ENCODE measurements around the gene MTREX.

The MTREX gene

DNA sequence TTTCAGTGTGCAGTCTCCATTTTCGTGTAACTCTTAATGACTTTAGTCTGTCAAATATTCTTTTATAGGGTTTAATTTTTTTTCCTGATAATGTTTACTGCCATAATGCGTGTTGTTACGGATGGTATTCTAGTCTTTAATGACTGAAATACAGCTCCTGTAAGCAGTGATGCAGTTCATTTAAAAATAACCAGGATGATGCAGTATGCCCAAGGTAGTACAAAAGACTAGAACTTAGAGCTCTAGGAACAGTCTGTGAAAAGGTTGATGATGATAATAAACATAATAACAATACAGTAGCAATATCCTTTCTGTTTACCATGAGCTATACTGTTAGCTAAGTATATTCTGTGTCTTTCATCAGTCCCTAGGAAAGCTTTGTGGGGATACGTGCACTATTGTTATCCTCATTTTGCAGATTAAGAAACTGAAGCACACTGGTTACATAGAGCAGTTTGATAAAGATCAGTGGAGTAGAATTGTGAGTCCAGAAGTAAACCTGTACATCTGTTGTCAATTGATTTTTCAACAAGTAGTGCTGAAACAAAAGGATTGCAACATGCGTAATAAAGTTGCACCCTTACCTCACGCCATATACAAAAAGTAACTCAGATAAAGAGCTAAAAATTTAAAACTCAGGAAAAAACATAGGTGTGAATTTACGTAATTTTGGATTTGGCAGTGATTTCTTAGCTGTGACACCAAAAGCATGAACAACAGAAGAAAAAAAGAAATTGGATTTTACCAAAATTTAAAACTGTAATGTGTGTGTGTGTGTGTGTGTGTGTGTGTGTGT, 64.5 kb downstream of the MTREX start:
- DNase-seq (ENCODE audit: low spot score in 2 of 2) = no peak
- H3K9me3 ChIP-seq = no peaks in the 10 kb centered on the region
- peaks cover 30% of the 10 kb centered on the region for H3K36me3 ChIP-seq (replicated peaks)
- no peaks in the 10 kb centered on the region for H3K4me1 ChIP-seq
- no peaks in the 10 kb centered on the region for H3K27me3 ChIP-seq (ENCODE audit: low read depth)
- no peak overlapping the region for H3K4me3 ChIP-seq
- in situ Hi-C loops (cut with MboI; ENCODE audit: low sequenced_read_pairs) = no loop called here

DNA sequence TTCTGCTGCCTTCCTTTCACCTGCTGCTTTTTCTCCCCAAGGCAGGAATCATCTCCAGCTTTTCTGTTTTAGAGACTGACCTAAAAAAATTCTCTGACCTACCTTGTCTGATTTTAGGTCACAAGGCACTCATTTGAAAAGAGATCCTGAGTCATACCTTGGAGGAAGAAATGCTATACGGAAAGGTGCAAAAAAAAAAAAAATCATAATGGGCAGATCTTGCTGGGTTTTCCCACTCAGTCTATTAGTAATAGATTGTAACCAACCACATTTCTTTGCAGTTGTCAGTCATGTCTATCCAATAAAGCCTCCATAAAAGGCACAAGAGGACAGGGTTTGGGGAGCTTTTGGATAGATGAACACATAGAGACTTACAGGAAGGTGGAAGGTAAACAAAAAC, 70.0 kb downstream of the MTREX start:
- H3K9me3 ChIP-seq = no peaks in the 10 kb centered on the region
- no peaks in the 10 kb centered on the region for H3K27me3 ChIP-seq (ENCODE audit: low read depth)
- no peaks in the 10 kb centered on the region for H3K4me1 ChIP-seq
- H3K36me3 ChIP-seq (replicated peaks) = peaks cover 23% of the 10 kb centered on the region
- no peak overlapping the region for H3K4me3 ChIP-seq
- DNase-seq (ENCODE audit: low spot score in 2 of 2) = no peak
- in situ Hi-C loops (cut with MboI; ENCODE audit: low sequenced_read_pairs) = no loop called here

DNA sequence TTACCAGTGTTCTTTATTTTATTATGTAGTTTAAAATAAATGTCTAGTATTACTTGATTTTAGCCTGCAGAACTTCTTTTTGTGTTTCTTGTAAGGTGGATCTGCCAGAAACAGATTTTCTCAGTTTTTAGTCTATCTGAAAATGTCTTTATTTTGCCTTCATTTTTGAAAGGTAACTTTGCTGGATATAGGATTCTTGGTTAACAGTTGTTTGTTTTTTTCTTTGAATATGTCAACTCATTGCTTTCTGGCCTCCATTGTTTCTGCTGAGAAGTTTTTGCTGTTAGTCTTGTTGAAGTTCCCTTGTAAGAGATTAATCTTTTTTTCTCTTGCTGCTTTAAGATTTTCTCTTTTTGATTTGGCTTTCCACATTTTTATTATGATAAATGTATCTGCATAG, 75.5 kb downstream of the MTREX start:
- DNase-seq (ENCODE audit: low spot score in 2 of 2) = no peak
- H3K27me3 ChIP-seq (ENCODE audit: low read depth) = no peaks in the 10 kb centered on the region
- in situ Hi-C loops (cut with MboI; ENCODE audit: low sequenced_read_pairs) = no loop called here

DNA sequence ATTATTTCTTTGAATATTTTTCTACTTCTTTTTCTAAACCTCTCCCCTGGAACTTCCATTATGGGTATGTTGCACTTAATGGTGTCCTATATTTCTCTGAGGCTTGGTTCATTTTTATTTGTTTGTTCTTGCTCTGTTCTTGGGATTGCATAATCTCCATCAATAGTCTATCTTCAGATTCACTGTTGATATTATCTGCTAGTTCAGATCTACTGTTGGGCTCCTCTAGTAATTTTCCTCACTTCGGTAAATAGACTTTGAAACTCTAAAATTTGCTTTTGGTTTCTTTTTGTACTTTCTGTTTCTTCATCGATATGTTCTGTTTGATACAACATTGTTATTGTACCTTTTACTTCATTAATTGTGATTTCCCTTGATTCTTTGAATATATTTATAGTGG, 76.3 kb downstream of the MTREX start:
- H3K36me3 ChIP-seq (replicated peaks) = peaks cover 34% of the 10 kb centered on the region
- in situ Hi-C loops (cut with MboI; ENCODE audit: low sequenced_read_pairs) = no loop called here
- no peaks in the 10 kb centered on the region for H3K4me1 ChIP-seq
- no peak overlapping the region for H3K4me3 ChIP-seq
- DNase-seq (ENCODE audit: low spot score in 2 of 2) = no peak
- no peaks in the 10 kb centered on the region for H3K27me3 ChIP-seq (ENCODE audit: low read depth)
- no peaks in the 10 kb centered on the region for H3K9me3 ChIP-seq

More for the DNA sequence above, 75.5 kb downstream of the MTREX start:
- Histone ChIP-seq H3K9me3 (no peaks in the 10 kb centered on the region), H3K36me3 (replicated peaks) (peaks cover 34% of the 10 kb centered on the region), H3K4me1 (no peaks in the 10 kb centered on the region), H3K4me3 (no peak overlapping the region)

DNA sequence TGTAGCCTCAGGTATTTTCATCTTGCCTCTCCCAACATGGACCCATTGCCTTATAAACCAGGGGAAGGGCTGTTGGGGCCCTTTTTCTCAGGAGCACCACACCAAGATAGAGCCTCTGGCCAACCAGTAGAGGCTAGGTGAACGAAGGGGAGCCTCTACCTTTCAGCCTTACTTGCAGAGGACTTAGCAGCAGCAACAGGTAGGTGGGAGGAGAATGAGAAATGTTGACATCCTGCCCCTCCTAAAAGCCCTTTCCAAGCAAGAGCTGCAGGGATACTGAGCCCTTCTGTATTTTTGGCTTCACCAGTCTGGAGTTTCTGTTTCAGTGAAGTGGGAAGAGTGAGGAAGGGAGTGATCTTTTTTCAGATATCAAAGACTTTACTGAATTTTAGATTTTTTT, 77.4 kb downstream of the MTREX start:
- Histone ChIP-seq H3K36me3 (replicated peaks) (peaks cover 37% of the 10 kb centered on the region), H3K4me1 (no peaks in the 10 kb centered on the region), H3K4me3 (no peak overlapping the region), H3K9me3 (no peaks in the 10 kb centered on the region), H3K27me3 (ENCODE audit: low read depth) (no peaks in the 10 kb centered on the region)
- no peak for DNase-seq (ENCODE audit: low spot score in 2 of 2)
- in situ Hi-C loops (cut with MboI; ENCODE audit: low sequenced_read_pairs) = no loop called here

DNA sequence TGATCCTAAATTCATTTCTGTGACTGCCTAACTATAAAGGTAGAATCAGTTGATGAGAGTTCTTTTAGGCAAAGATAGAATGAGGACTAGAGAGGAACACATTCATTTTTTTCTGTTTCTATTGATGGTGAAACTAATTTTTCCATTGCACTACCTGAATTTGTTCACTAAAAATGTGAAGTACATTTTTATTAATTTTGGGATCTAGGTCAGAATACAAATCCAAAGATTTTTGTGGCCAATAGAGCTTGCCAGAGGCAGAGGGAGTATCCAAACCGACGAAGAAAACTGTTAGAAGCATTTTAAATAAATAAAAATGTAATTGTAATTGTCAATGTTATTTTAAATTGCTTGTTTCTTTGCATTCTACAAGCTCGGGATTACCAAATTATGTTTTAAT, 78.1 kb downstream of the MTREX start:
- no peaks in the 10 kb centered on the region for H3K27me3 ChIP-seq (ENCODE audit: low read depth)
- H3K4me1 ChIP-seq = no peaks in the 10 kb centered on the region
- no peak for DNase-seq (ENCODE audit: low spot score in 2 of 2)
- no peak overlapping the region for H3K4me3 ChIP-seq
- no peaks in the 10 kb centered on the region for H3K9me3 ChIP-seq
- H3K36me3 ChIP-seq (replicated peaks) = peaks cover 33% of the 10 kb centered on the region
- in situ Hi-C loops (cut with MboI; ENCODE audit: low sequenced_read_pairs) = no loop called here

DNA sequence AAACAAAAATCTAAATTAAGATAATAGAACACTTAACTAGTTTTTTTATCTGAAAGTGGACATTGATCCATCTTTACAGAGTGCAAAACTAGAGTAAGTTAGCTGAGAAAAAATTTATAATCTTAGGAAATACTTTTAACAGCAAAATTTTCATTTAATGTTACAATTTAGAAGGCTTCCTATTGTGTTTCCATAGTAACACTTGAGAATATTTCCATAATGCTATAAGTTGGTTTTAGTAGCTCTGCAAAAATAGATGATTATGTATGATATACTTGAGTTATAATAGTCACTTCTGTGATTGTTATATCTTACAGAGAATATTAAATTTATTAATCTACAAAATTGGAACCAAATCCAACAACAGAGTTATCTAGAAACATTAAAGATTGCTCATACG, 78.6 kb downstream of the MTREX start:
- no peaks in the 10 kb centered on the region for H3K9me3 ChIP-seq
- H3K4me1 ChIP-seq = no peaks in the 10 kb centered on the region
- peaks cover 35% of the 10 kb centered on the region for H3K36me3 ChIP-seq (replicated peaks)
- no peak overlapping the region for H3K4me3 ChIP-seq
- no peak for DNase-seq (ENCODE audit: low spot score in 2 of 2)
- H3K27me3 ChIP-seq (ENCODE audit: low read depth) = no peaks in the 10 kb centered on the region
- in situ Hi-C loops (cut with MboI; ENCODE audit: low sequenced_read_pairs) = no loop called here

DNA sequence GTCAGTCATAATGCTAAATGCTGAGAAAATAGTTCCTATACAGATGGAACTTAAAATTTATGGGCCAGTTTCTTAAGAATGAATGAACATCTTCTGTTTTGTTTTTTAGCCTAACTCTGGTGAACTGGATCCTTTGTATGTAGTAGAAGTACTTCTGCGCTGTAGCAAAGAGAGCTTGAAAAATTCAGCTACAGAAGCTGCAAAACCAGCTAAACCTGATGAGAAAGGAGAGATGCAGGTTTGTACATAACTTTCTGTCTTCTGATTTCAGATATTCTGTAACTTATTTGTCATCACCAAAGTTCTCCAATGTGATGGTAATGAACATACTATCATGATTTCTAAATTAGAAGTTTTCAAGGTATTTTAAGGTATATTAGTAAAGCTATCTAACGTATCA, 80.1 kb downstream of the MTREX start:
- DNase-seq (ENCODE audit: low spot score in 2 of 2) = no peak
- Histone ChIP-seq H3K36me3 (replicated peaks) (peaks cover 41% of the 10 kb centered on the region), H3K4me3 (no peak overlapping the region), H3K9me3 (no peaks in the 10 kb centered on the region), H3K4me1 (no peaks in the 10 kb centered on the region), H3K27me3 (ENCODE audit: low read depth) (no peaks in the 10 kb centered on the region)
- in situ Hi-C loops (cut with MboI; ENCODE audit: low sequenced_read_pairs) = no loop called here

DNA sequence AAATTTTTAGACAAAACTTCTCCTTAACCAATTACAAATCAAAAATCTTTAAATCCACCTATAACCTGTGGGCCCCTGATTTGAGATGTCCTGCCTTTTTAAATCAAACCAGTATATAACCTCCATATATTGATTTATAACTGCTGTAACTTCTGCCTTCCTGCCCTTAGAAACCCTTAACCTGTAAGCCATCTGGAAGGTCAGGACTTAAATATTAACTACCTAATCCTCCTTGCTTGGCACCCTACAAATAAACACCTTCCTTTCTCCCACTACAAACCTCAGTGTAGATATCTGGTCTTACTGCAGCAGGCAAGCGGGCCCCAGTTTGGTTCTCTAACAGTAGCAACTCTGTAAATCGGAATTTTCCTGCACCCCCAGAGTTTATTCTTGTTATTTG, 83.9 kb downstream of the MTREX start:
- H3K4me1 ChIP-seq = no peaks in the 10 kb centered on the region
- H3K27me3 ChIP-seq (ENCODE audit: low read depth) = no peaks in the 10 kb centered on the region
- no peak for DNase-seq (ENCODE audit: low spot score in 2 of 2)
- no peak overlapping the region for H3K4me3 ChIP-seq
- H3K36me3 ChIP-seq (replicated peaks) = peaks cover 34% of the 10 kb centered on the region
- in situ Hi-C loops (cut with MboI; ENCODE audit: low sequenced_read_pairs) = no loop called here
- no peaks in the 10 kb centered on the region for H3K9me3 ChIP-seq

DNA sequence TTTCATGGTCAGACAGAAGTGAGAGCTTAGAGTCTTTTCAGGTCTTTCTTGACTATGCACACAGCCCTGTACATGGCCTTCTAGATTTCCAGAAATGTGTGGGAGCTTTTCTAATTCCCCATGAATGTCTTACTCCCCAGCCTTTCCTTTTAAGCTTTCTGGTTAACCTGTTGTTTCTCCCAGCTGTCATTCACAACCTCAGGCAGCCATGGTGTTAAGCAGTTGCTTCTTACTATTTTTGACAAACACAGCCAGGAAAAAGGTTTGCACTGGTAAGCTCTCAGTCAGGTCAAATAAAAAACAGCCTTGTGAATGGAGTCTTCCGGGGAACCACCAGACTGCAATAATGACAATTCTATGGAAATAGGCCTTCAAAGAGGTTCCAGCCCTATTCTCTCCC, 84.9 kb downstream of the MTREX start:
- H3K27me3 ChIP-seq (ENCODE audit: low read depth) = no peaks in the 10 kb centered on the region
- H3K36me3 ChIP-seq (replicated peaks) = peaks cover 41% of the 10 kb centered on the region
- H3K9me3 ChIP-seq = no peaks in the 10 kb centered on the region
- no peaks in the 10 kb centered on the region for H3K4me1 ChIP-seq
- no peak for DNase-seq (ENCODE audit: low spot score in 2 of 2)
- H3K4me3 ChIP-seq = no peak overlapping the region
- in situ Hi-C loops (cut with MboI; ENCODE audit: low sequenced_read_pairs) = no loop called here

DNA sequence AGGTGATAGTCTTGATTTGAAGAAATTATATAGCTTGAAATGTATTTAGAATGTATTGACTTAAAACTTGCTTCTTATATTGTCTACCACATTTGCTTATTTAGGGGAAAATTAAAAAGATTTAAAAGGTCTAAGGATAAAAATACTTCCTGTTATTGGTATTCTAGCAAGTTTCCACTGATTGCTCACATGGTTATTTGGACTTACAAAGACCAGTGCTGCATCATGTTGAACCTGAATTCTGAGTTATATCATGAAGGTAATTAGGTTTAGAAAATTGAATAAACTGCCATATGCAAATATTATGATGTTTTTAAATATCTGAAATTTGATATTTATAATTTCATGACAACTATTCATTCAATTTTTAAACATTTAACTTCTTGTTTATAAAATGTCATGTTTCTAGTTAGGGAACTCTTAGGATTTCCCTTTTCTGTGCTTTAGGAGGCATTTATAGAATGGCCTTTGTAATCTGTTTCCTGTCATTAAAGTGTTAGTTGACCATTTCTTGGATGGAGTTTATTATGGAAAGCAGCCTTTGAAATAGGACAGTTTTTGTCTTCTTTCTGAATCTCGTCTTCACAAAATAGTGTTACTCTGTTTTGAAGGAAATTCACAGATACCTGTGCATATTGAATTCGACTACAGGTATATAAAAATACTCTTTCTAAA, 85.8 kb downstream of the MTREX start:
- DNase-seq (ENCODE audit: low spot score in 2 of 2) = no peak
- Histone ChIP-seq H3K9me3 (no peaks in the 10 kb centered on the region), H3K27me3 (ENCODE audit: low read depth) (no peaks in the 10 kb centered on the region), H3K4me1 (no peaks in the 10 kb centered on the region), H3K36me3 (replicated peaks) (peaks cover 40% of the 10 kb centered on the region), H3K4me3 (no peak overlapping the region)
- in situ Hi-C loops (cut with MboI; ENCODE audit: low sequenced_read_pairs) = no loop called here

DNA sequence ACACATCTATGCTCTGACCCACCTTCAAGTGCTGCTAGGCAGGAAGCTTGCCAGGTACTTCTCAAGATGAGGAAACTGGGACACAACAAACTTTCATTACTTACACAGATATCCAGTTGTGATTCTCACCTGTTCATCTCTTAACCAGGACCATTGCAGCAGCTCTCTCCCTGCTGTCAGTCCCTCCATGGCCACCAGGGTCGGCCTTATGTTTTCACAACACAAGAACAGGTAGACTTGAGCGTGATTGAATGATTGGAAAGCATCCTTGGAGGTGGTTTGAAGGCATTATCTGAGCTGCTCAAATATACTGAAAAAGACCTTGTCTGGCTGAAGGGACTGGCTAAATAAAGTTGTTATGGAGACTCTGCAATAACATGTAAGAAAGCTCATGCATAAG, 94.4 kb downstream of the MTREX start:
- H3K36me3 ChIP-seq (replicated peaks) = peaks cover 50% of the 10 kb centered on the region
- in situ Hi-C loops (cut with MboI; ENCODE audit: low sequenced_read_pairs) = no loop called here
- no peak for DNase-seq (ENCODE audit: low spot score in 2 of 2)
- no peaks in the 10 kb centered on the region for H3K27me3 ChIP-seq (ENCODE audit: low read depth)
- H3K9me3 ChIP-seq = no peaks in the 10 kb centered on the region
- no peaks in the 10 kb centered on the region for H3K4me1 ChIP-seq
- H3K4me3 ChIP-seq = no peak overlapping the region

DNA sequence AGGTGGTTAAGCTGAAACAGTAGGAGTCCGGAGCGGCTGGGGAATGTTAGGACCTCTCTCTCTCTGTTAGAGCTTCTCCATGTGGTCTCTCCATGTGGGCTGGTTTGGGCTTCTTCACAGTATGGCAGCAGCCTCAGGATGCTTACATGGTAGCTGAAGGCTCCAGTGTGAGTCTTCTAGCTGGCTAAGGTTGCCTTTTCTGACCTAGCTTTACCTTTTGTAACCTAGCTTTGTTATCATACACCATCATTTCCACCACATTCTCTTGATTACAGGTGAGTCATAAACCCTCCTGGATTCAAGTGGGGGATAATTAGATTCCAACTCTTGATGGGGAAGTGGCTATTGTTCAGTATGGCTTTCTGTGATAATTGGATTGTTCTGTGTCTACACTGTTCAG, 98.5 kb downstream of the MTREX start:
- no peak overlapping the region for H3K4me3 ChIP-seq
- no peaks in the 10 kb centered on the region for H3K4me1 ChIP-seq
- in situ Hi-C loops (cut with MboI; ENCODE audit: low sequenced_read_pairs) = no loop called here
- no peaks in the 10 kb centered on the region for H3K9me3 ChIP-seq
- no peak for DNase-seq (ENCODE audit: low spot score in 2 of 2)
- peaks cover 34% of the 10 kb centered on the region for H3K36me3 ChIP-seq (replicated peaks)
- H3K27me3 ChIP-seq (ENCODE audit: low read depth) = no peaks in the 10 kb centered on the region

DNA sequence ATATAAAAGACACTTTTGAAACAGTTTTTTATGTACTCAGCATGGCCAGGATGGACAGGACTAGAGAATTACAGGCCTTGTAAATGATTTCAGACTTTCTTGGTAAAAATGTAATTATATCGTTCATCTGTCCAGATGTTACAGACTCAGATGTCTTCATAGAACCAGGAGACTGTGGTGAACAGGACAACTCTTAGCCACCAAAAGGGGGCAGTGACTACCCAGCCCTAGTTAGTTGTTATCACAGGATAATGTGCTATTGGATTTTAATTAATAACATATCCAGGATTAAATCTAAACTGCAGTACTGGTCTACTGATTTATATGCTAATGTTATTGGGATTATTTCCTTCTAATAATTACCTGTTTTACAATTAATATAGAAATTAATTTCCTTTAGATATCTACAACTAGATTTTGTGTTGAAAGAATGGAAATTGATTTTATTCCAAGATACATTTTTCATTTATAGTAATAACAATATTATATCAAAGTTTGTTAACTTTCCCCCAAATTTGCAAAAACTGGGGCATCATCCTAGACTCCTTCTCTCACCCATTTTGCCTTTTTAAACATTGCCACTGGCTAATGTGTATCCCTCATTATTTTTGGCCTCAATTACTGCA, 99.4 kb downstream of the MTREX start:
- DNase-seq (ENCODE audit: low spot score in 2 of 2) = peak; percentile 39 to 43
- in situ Hi-C loops (cut with MboI; ENCODE audit: low sequenced_read_pairs) = no loop called here
- Histone ChIP-seq H3K36me3 (replicated peaks) (peaks cover 31% of the 10 kb centered on the region), H3K27me3 (ENCODE audit: low read depth) (no peaks in the 10 kb centered on the region), H3K4me1 (no peaks in the 10 kb centered on the region), H3K4me3 (no peak overlapping the region), H3K9me3 (no peaks in the 10 kb centered on the region)
